Colonic mucosa (tissue), 4 donors: Measurements from ENCODE around the gene RNF19B. TPM values are rescaled to one million over a fixed set of nuclear protein-coding genes. Genes with fewer than 3 reads are reported as not detected.

Experiments
- DNase-seq: peaks from one replicate; pipeline ENCODE4 v3.0.0-alpha.2; 2020
- H3K27ac ChIP-seq: fragments of 200-600 bp; one replicate; pipeline ENCODE4 v1.8.0; 2021
- H3K27me3 ChIP-seq: fragments of 200-600 bp; one replicate; pipeline ENCODE4 v1.8.0; 2021
- H3K36me3 ChIP-seq: fragments of 200-600 bp; one replicate; pipeline ENCODE4 v1.8.0; 2021
- H3K4me1 ChIP-seq: fragments of 200-600 bp; one replicate; pipeline ENCODE4 v1.8.0; 2021; ENCODE audit warnings: mild to moderate bottlenecking
- H3K4me3 ChIP-seq: fragments of 200-600 bp; one replicate; pipeline ENCODE4 v1.8.0; 2021
- H3K9ac ChIP-seq, 2 donors: one replicate each; pipeline ENCODE4 v1.7.0; 2013; ENCODE audit warnings: control low read depth in 2 of 2, low read depth in 2 of 2, low read length in 2 of 2
- H3K9me3 ChIP-seq: fragments of 200-600 bp; one replicate; pipeline ENCODE4 v1.8.0; 2021
- CTCF ChIP-seq: fragments of 200-600 bp; IDR thresholded peaks from one replicate; pipeline ENCODE4 v1.8.0; 2022; ENCODE audit warnings: antibody characterized with exemption, mild to moderate bottlenecking
- intact Hi-C: fragments of 100-400 bp; cut with DNase I; formaldehyde crosslinking; loops from one replicate; pipeline ENCODE4 v1.14.1; 2022
- total RNA-seq, 2 donors: library from RNA; stranded (reverse); fragmentation: NEBNext Ultra II Directional in 1 of 2; extraction: Animal tissue kit (Norgen Biotek cat#: 25700) in 1 of 2; gene quantifications; one replicate each; pipeline ENCODE4 v1.2.1, GENCODE V29; 2021
- donor health status: healthy.
- donor health status: DM: no; HTN: no; CAD: no.
- donor health status: DM: no; HTN: no; CAD: no.

Gene RNF19B
- total RNA-seq, 2 donors from 2014 or later: 44.4 to 106 TPM

GRCh38 chr1:32903991-32904785, 60.4 kb downstream of the RNF19B start:
- H3K9me3 ChIP-seq: no peaks in the 10 kb centered on the region
- H3K27me3 ChIP-seq: no peaks in the 10 kb centered on the region
- H3K4me3 ChIP-seq: no peak overlapping the region
- H3K36me3 ChIP-seq: no peaks in the 10 kb centered on the region
- no peaks in the 10 kb centered on the region for H3K4me1 ChIP-seq
- intact Hi-C loops: no loop called here
- H3K27ac ChIP-seq: peak overlapping the region; percentile 89
- peak; percentile 92 for DNase-seq
- TF ChIP-seq CTCF: no peak
- peak overlapping the region in 1 of 2 donors; percentile 68 for H3K9ac ChIP-seq

GRCh38 chr1:32902535-32902920, 62.1 kb downstream of the RNF19B start:
- Histone ChIP-seq H3K36me3 (no peaks in the 10 kb centered on the region), H3K9me3 (no peaks in the 10 kb centered on the region), H3K4me3 (no peak overlapping the region), H3K27me3 (no peaks in the 10 kb centered on the region), H3K4me1 (no peaks in the 10 kb centered on the region), H3K27ac (peak overlapping the region; percentile 80), H3K9ac (peak overlapping the region in 1 of 2 donors; percentile 58)
- TF ChIP-seq CTCF: no peak
- DNase-seq: no peak
- intact Hi-C loops: no loop called here

GRCh38 chr1:32901823-32902534, 62.6 kb downstream of the RNF19B start:
- Histone ChIP-seq H3K9me3 (no peaks in the 10 kb centered on the region), H3K4me3 (peak overlapping the region; percentile 69), H3K36me3 (no peaks in the 10 kb centered on the region), H3K4me1 (no peaks in the 10 kb centered on the region), H3K27me3 (no peaks in the 10 kb centered on the region), H3K27ac (peak overlapping the region; percentile 80), H3K9ac (peak overlapping the region; percentile 79 to 90)
- DNase-seq: no peak
- intact Hi-C loops: no loop called here
- TF ChIP-seq CTCF: no peak

GRCh38 chr1:32900956-32901822, 63.4 kb downstream of the RNF19B start, which contains the start of gene TMEM54:
TSS of gene TMEM54 (minus strand) at chr1:32901389. CDS start at chr1:32901238, 151 bp downstream.
- peak; percentile 81 for DNase-seq
- TF ChIP-seq CTCF: no peak
- H3K9ac ChIP-seq: peak within 1 kb of the TSS; percentile 94 to 96

GRCh38 chr1:32900371-32900955, 64.1 kb downstream of the RNF19B start:
- TF ChIP-seq CTCF: no peak
- DNase-seq: no peak
- Histone ChIP-seq H3K4me3 (peak overlapping the region; percentile 69), H3K36me3 (no peaks in the 10 kb centered on the region), H3K27ac (peak overlapping the region; percentile 83), H3K9me3 (no peaks in the 10 kb centered on the region), H3K4me1 (no peaks in the 10 kb centered on the region), H3K27me3 (no peaks in the 10 kb centered on the region), H3K9ac (peak overlapping the region; percentile 94 to 96)
- intact Hi-C loops: no loop called here

More at GRCh38 chr1:32900956-32901822, 63.4 kb downstream of the RNF19B start, which contains the start of gene TMEM54:
- Histone ChIP-seq H3K9me3 (no peaks in the 10 kb centered on the region), H3K4me1 (no peaks in the 10 kb centered on the region), H3K27me3 (no peaks in the 10 kb centered on the region), H3K36me3 (no peaks in the 10 kb centered on the region), H3K4me3 (peak within 1 kb of the TSS; percentile 69), H3K27ac (peak within 1 kb of the TSS; percentile 83)
- intact Hi-C loops: no loop called here
